ENCODE measurements around the gene NIPAL4. TPM values are rescaled to one million over a fixed set of nuclear protein-coding genes. Genes with fewer than 3 reads are reported as not detected.
A peak's percentile ranks its signal among the peaks of the same experiment; 100 is the strongest.

Gene NIPAL4
- total RNA-seq, 1 experiment from 2014 or later, result 0.24 TPM

GRCh38 chr5:157479166-157479565 is 19.2 kb downstream of the NIPAL4 start:
- DNase-seq, result peak; percentile 10 to 53
- Histone ChIP-seq H3K27ac (peak overlapping the region; percentile 50), H3K9me2 (ENCODE audit: insufficient read depth) (no peaks in the 10 kb centered on the region), H3K4me2 (0 out of 2 replicates have a peak overlapping the region, but pooled peaks have one; percentile 32), H3K4me1 (replicated peaks; ENCODE audit: insufficient read depth) (peaks cover 26% of the 10 kb centered on the region), H3K79me2 (ENCODE audit: low read depth) (no peaks in the 10 kb centered on the region), H3K36me3 (ENCODE audit: low read depth) (peaks cover 6% of the 10 kb centered on the region; the same call in 1 of the 2 replicates), H4K20me1 (ENCODE audit: insufficient read depth) (no peaks in the 10 kb centered on the region), H3F3A (ENCODE audit: insufficient read depth, low read depth) (peaks cover 22% of the 10 kb centered on the region; the same call in 1 of the 2 replicates), H3K9me3 (ENCODE audit: insufficient read depth, low read depth) (no peaks in the 10 kb centered on the region), H3K4me3 (no peak overlapping the region), H2AFZ (no peak overlapping the region; the same call in 1 of the 2 replicates), H3K27me3 (ENCODE audit: insufficient read depth, low read depth) (no peaks in the 10 kb centered on the region)
- intact Hi-C loops (cut with micrococcal nuclease; ENCODE audit: unreplicated experiment), result loop anchor here (5.0 to 10.0 kb wide), 2 partner anchors 263 to 334 kb away; partner anchors contain the start of genes LSM11 and MED7
- TF ChIP-seq CTCF (conservative IDR thresholded peaks at IDR 0.05) (no peak), EZH2 (IDR thresholded peaks at IDR 0.05; ENCODE audit: low read depth) (no peak)
- POLR2A ChIA-PET (ENCODE audit: unreplicated experiment), result interaction anchor here (0.6 kb wide), 1 partner anchor 18 kb away, joined by 8 read pairs; no protein-coding TSS in a partner anchor
- BruUV-seq (replicated peaks), result no TSS peak
- CTCF ChIA-PET, result interaction anchor here (0.6 kb wide), 3 partner anchors 28 to 63 kb away, joined by 3 to 5 read pairs (median 3); no protein-coding TSS in a partner anchor

GRCh38 chr5:157479612-157480510 is 19.8 kb downstream of the NIPAL4 start:
- H3K79me2 ChIP-seq (ENCODE audit: low read depth), result no peaks in the 10 kb centered on the region
- no peaks in the 10 kb centered on the region for H3K9me3 ChIP-seq (ENCODE audit: insufficient read depth, low read depth)
- H3K27me3 ChIP-seq (ENCODE audit: insufficient read depth, low read depth), result no peaks in the 10 kb centered on the region
- no peaks in the 10 kb centered on the region for H3K9me2 ChIP-seq (ENCODE audit: insufficient read depth)
- CTCF ChIA-PET, result interaction anchor here (0.6 kb wide), 3 partner anchors 27 to 93 kb away, joined by 3 to 7 read pairs (median 5); no protein-coding TSS in a partner anchor
- intact Hi-C loops (cut with micrococcal nuclease; ENCODE audit: unreplicated experiment), result loop anchor here (5.0 to 10.0 kb wide), 2 partner anchors 262 to 335 kb away; partner anchors contain the start of genes LSM11 and MED7
- H2AFZ ChIP-seq, result no peak overlapping the region; the same call in 1 of the 2 replicates
- peak overlapping the region; percentile 50 for H3K27ac ChIP-seq
- H4K20me1 ChIP-seq (ENCODE audit: insufficient read depth), result no peaks in the 10 kb centered on the region
- peaks cover 8% of the 10 kb centered on the region; the same call in 1 of the 2 replicates for H3K36me3 ChIP-seq (ENCODE audit: low read depth)
- 0 out of 2 replicates have a peak overlapping the region, but pooled peaks have one; percentile 32 for H3K4me2 ChIP-seq
- no TSS peak for BruUV-seq (replicated peaks)
- H3K4me3 ChIP-seq, result no peak overlapping the region
- no peak for DNase-seq
- POLR2A ChIA-PET (ENCODE audit: unreplicated experiment), result interaction anchor here (0.6 kb wide), 1 partner anchor 17 kb away, joined by 8 read pairs; no protein-coding TSS in a partner anchor
- H3K4me1 ChIP-seq (replicated peaks; ENCODE audit: insufficient read depth), result peaks cover 26% of the 10 kb centered on the region
- TF ChIP-seq EZH2 (IDR thresholded peaks at IDR 0.05; ENCODE audit: low read depth) (no peak), CTCF (conservative IDR thresholded peaks at IDR 0.05) (no peak)
- peaks cover 22% of the 10 kb centered on the region; the same call in 1 of the 2 replicates for H3F3A ChIP-seq (ENCODE audit: insufficient read depth, low read depth)

- Histone ChIP-seq H3K27me3 (ENCODE audit: insufficient read depth, low read depth) (no peaks in the 10 kb centered on the region), H3K79me2 (ENCODE audit: low read depth) (no peaks in the 10 kb centered on the region), H3K9me2 (ENCODE audit: insufficient read depth) (no peaks in the 10 kb centered on the region), H2AFZ (no peak overlapping the region), H3K4me3 (no peak overlapping the region), H3K9me3 (ENCODE audit: insufficient read depth, low read depth) (no peaks in the 10 kb centered on the region), H3K4me2 (no peak overlapping the region), H3K36me3 (ENCODE audit: low read depth) (peaks cover 8% of the 10 kb centered on the region; the same call in 1 of the 2 replicates), H3K4me1 (replicated peaks; ENCODE audit: insufficient read depth) (peaks cover 26% of the 10 kb centered on the region), H3K27ac (no peak overlapping the region), H4K20me1 (ENCODE audit: insufficient read depth) (no peaks in the 10 kb centered on the region), H3F3A (ENCODE audit: insufficient read depth, low read depth) (peaks cover 22% of the 10 kb centered on the region; the same call in 1 of the 2 replicates)
- ChIA-PET CTCF (no interaction called here), POLR2A (ENCODE audit: unreplicated experiment) (no interaction called here)
- intact Hi-C loops (cut with micrococcal nuclease; ENCODE audit: unreplicated experiment), result no loop called here
- no peak for DNase-seq
- BruUV-seq (replicated peaks), result no TSS peak
- TF ChIP-seq EZH2 (IDR thresholded peaks at IDR 0.05; ENCODE audit: low read depth), result no peak
- no peak for TF ChIP-seq CTCF (conservative IDR thresholded peaks at IDR 0.05)
Observed at GRCh38 chr5:157481265-157481664, 21.3 kb downstream of the NIPAL4 start.

Data from PC-9 (cell line).